Measurements from ENCODE around the gene FLOT2.

- TF ChIP-seq CTCF (IDR thresholded peaks at IDR 0.05) (no peak), POLR2A (IDR thresholded peaks at IDR 0.05) (no peak)
Observed at GRCh38 chr17:28875848-28876550, 21.5 kb downstream of the FLOT2 start.
